Mesendoderm (in vitro differentiated cells): ENCODE results near the gene DENND4A.

Source experiments
- DNase-seq: peaks from one replicate; pipeline ENCODE4 v3.0.0; 2013
- H2AK5ac ChIP-seq: 2 replicates; pipeline ENCODE4 v1.6.1; 2013; ENCODE audit warnings: low read length, inconsistent platforms
- H2BK120ac ChIP-seq: 2 replicates; pipeline ENCODE4 v1.6.1; 2013; ENCODE audit warnings: low read depth, mild to moderate bottlenecking, low read length, moderate library complexity, mixed read lengths
- H2BK15ac ChIP-seq: replicated peaks from 2 replicates; pipeline ENCODE4 v1.6.1; 2013; ENCODE audit warnings: low read depth, mild to moderate bottlenecking, moderate library complexity
- H2BK5ac ChIP-seq: 2 replicates; pipeline ENCODE4 v1.6.1; 2013; ENCODE audit warnings: low read length, inconsistent platforms
- H3K18ac ChIP-seq: 2 replicates; pipeline ENCODE4 v1.6.1; 2013; ENCODE audit warnings: mild to moderate bottlenecking, low read length, mixed read lengths
- H3K23ac ChIP-seq: one replicate; pipeline ENCODE4 v1.6.1; 2013; ENCODE audit warnings: low read length
- H3K27ac ChIP-seq: 2 replicates; pipeline ENCODE4 v1.5.1; 2013; ENCODE audit warnings: low read depth, mild to moderate bottlenecking, inconsistent platforms, low read length, moderate library complexity
- H3K27me3 ChIP-seq: 2 replicates; pipeline ENCODE4 v1.6.1; 2013; ENCODE audit warnings: low read length, control low read depth, mild to moderate bottlenecking, inconsistent platforms; ENCODE audit not compliant: insufficient read depth, poor library complexity
- H3K36me3 ChIP-seq: 2 replicates; pipeline ENCODE4 v1.6.1; 2013; ENCODE audit warnings: low read length, inconsistent platforms; ENCODE audit not compliant: control insufficient read depth, insufficient read depth
- H3K4ac ChIP-seq: one replicate; pipeline ENCODE4 v1.6.1; 2013; ENCODE audit warnings: low read depth, mild to moderate bottlenecking, low read length, moderate library complexity
- H3K4me1 ChIP-seq: 2 replicates; pipeline ENCODE4 v1.6.1; 2013; ENCODE audit warnings: low read depth, low read length, inconsistent platforms; ENCODE audit not compliant: control insufficient read depth
- H3K4me2 ChIP-seq: 2 replicates; pipeline ENCODE4 v1.6.1; 2013; ENCODE audit warnings: low read length
- H3K4me3 ChIP-seq: 2 replicates; pipeline ENCODE4 v1.5.1; 2013; ENCODE audit warnings: mild to moderate bottlenecking, low read length
- H3K56ac ChIP-seq: one replicate; pipeline ENCODE4 v1.6.1; 2013; ENCODE audit warnings: low read length
- H3K79me1 ChIP-seq: 2 replicates; pipeline ENCODE4 v1.6.1; 2013; ENCODE audit warnings: low read length, inconsistent platforms
- H3K79me2 ChIP-seq: 2 replicates; pipeline ENCODE4 v1.6.1; 2013; ENCODE audit warnings: mild to moderate bottlenecking, low read length; ENCODE audit not compliant: control insufficient read depth, insufficient read depth
- H3K9ac ChIP-seq: 2 replicates; pipeline ENCODE4 v1.6.1; 2013; ENCODE audit warnings: low read length, inconsistent platforms
- H4K5ac ChIP-seq: one replicate; pipeline ENCODE4 v1.6.1; 2013; ENCODE audit warnings: low read length
- H4K8ac ChIP-seq: one replicate; pipeline ENCODE4 v1.6.1; 2013; ENCODE audit warnings: low read depth, mild to moderate bottlenecking, control low read depth, low read length, moderate library complexity
- WGBS: extraction: QIAGEN DNeasy Blood & Tissue Kit; methylation state at CpG from one replicate; pipeline ENCODE4 v1.1.7; 2013; ENCODE audit warnings: low lambda C conversion rate, missing lambda C conversion rate; ENCODE audit not compliant: insufficient coverage; ENCODE audit errors: extremely low coverage; 5-methylcytosine and 5-hydroxymethylcytosine counted together

DENND4A gene

GRCh38 chr15:65757256-65757655, 34.8 kb downstream of the DENND4A start:
- H3K4me3 ChIP-seq, result no peak overlapping the region
- no peak for DNase-seq
- no peak overlapping the region for H3K27ac ChIP-seq
- H3K23ac ChIP-seq, result no peak overlapping the region
- H3K9ac ChIP-seq, result no peak overlapping the region
- no peak overlapping the region for H3K4me2 ChIP-seq
- no peak overlapping the region for H3K56ac ChIP-seq
- H3K4me1 ChIP-seq, result no peaks in the 10 kb centered on the region
- H2BK5ac ChIP-seq, result no peak overlapping the region
- WGBS, result no CpG with 5 or more reads among the region's 2 CpGs
- H3K79me1 ChIP-seq, result no peaks in the 10 kb centered on the region
- H3K4ac ChIP-seq, result no peak overlapping the region
- H4K5ac ChIP-seq, result no peak overlapping the region
- H4K8ac ChIP-seq, result no peak overlapping the region
- no peaks in the 10 kb centered on the region for H3K27me3 ChIP-seq
- H2BK15ac ChIP-seq, result no peak overlapping the region
- no peaks in the 10 kb centered on the region for H3K79me2 ChIP-seq
- H2AK5ac ChIP-seq, result no peak overlapping the region
- H3K36me3 ChIP-seq, result no peaks in the 10 kb centered on the region
- no peak overlapping the region for H2BK120ac ChIP-seq
- H3K18ac ChIP-seq, result no peak overlapping the region

- H3K4me3 ChIP-seq, result no peak overlapping the region
- H3K36me3 ChIP-seq, result no peaks in the 10 kb centered on the region
- no peak overlapping the region for H2BK120ac ChIP-seq
- no peak overlapping the region for H3K4me2 ChIP-seq
- no peak overlapping the region for H3K56ac ChIP-seq
- no peak overlapping the region for H2BK15ac ChIP-seq
- no peak overlapping the region for H2AK5ac ChIP-seq
- H2BK5ac ChIP-seq, result no peak overlapping the region
- no peak overlapping the region for H3K27ac ChIP-seq
- H3K4ac ChIP-seq, result no peak overlapping the region
- no peak overlapping the region for H4K8ac ChIP-seq
- H3K23ac ChIP-seq, result no peak overlapping the region
- no peaks in the 10 kb centered on the region for H3K4me1 ChIP-seq
- no peaks in the 10 kb centered on the region for H3K79me2 ChIP-seq
- no peak for DNase-seq
- H3K9ac ChIP-seq, result no peak overlapping the region
- no CpG with 5 or more reads among the region's 7 CpGs for WGBS
- no peak overlapping the region for H3K18ac ChIP-seq
- H3K79me1 ChIP-seq, result no peaks in the 10 kb centered on the region
- no peaks in the 10 kb centered on the region for H3K27me3 ChIP-seq
- no peak overlapping the region for H4K5ac ChIP-seq
These were observed 39.9 kb downstream of the DENND4A start for GRCh38 chr15:65752151-65752700.

- Histone ChIP-seq H3K27ac (no peak overlapping the region), H3K36me3 (no peaks in the 10 kb centered on the region), H3K4me3 (no peak overlapping the region), H3K4me1 (no peaks in the 10 kb centered on the region), H3K4ac (no peak overlapping the region), H3K27me3 (no peaks in the 10 kb centered on the region), H4K8ac (no peak overlapping the region), H4K5ac (no peak overlapping the region), H3K18ac (no peak overlapping the region), H3K79me1 (no peaks in the 10 kb centered on the region), H2BK5ac (no peak overlapping the region), H3K9ac (no peak overlapping the region), H3K79me2 (no peaks in the 10 kb centered on the region), H3K4me2 (no peak overlapping the region), H2AK5ac (no peak overlapping the region), H3K23ac (no peak overlapping the region), H2BK120ac (no peak overlapping the region), H2BK15ac (no peak overlapping the region), H3K56ac (no peak overlapping the region)
- no peak for DNase-seq
- WGBS, result no CpG with 5 or more reads among the region's 2 CpGs
These were observed 40.7 kb downstream of the DENND4A start for GRCh38 chr15:65751431-65751830.

- no peak overlapping the region for H3K18ac ChIP-seq
- no peaks in the 10 kb centered on the region for H3K27me3 ChIP-seq
- H2BK5ac ChIP-seq, result no peak overlapping the region
- no peak for DNase-seq
- no peak overlapping the region for H4K5ac ChIP-seq
- H3K4ac ChIP-seq, result no peak overlapping the region
- no peaks in the 10 kb centered on the region for H3K36me3 ChIP-seq
- no peak overlapping the region for H2AK5ac ChIP-seq
- H3K79me1 ChIP-seq, result no peaks in the 10 kb centered on the region
- H3K4me2 ChIP-seq, result no peak overlapping the region
- no peak overlapping the region for H2BK15ac ChIP-seq
- no peak overlapping the region for H3K9ac ChIP-seq
- no peak overlapping the region for H2BK120ac ChIP-seq
- H3K4me3 ChIP-seq, result no peak overlapping the region
- H3K23ac ChIP-seq, result no peak overlapping the region
- no peak overlapping the region for H3K56ac ChIP-seq
- no peak overlapping the region for H4K8ac ChIP-seq
- H3K4me1 ChIP-seq, result no peaks in the 10 kb centered on the region
- H3K27ac ChIP-seq, result no peak overlapping the region
- no peaks in the 10 kb centered on the region for H3K79me2 ChIP-seq
These were observed 44.8 kb downstream of the DENND4A start for GRCh38 chr15:65747265-65747664.

- Histone ChIP-seq H3K9ac (no peak overlapping the region), H3K27me3 (no peaks in the 10 kb centered on the region), H3K56ac (no peak overlapping the region), H3K4me2 (no peak overlapping the region), H2BK15ac (no peak overlapping the region), H3K4me1 (no peaks in the 10 kb centered on the region), H3K36me3 (no peaks in the 10 kb centered on the region), H3K23ac (no peak overlapping the region), H4K5ac (no peak overlapping the region), H3K18ac (no peak overlapping the region), H3K79me2 (no peaks in the 10 kb centered on the region), H3K4ac (no peak overlapping the region), H2AK5ac (no peak overlapping the region), H4K8ac (no peak overlapping the region), H3K79me1 (no peaks in the 10 kb centered on the region), H3K4me3 (no peak overlapping the region), H2BK120ac (no peak overlapping the region), H2BK5ac (no peak overlapping the region), H3K27ac (no peak overlapping the region)
- DNase-seq, result peak; percentile 14
- no CpG with 5 or more reads among the region's 1 CpG for WGBS
These were observed 48.3 kb downstream of the DENND4A start for GRCh38 chr15:65743637-65744252.

- WGBS, result no CpG with 5 or more reads among the region's 5 CpGs
- no peaks in the 10 kb centered on the region for H3K79me2 ChIP-seq
- DNase-seq, result no peak
- no peak overlapping the region for H3K18ac ChIP-seq
- H2BK120ac ChIP-seq, result no peak overlapping the region
- H3K4ac ChIP-seq, result no peak overlapping the region
- no peaks in the 10 kb centered on the region for H3K79me1 ChIP-seq
- no peak overlapping the region for H2AK5ac ChIP-seq
- no peak overlapping the region for H2BK5ac ChIP-seq
- no peak overlapping the region for H4K5ac ChIP-seq
- no peaks in the 10 kb centered on the region for H3K36me3 ChIP-seq
- no peak overlapping the region for H3K23ac ChIP-seq
- no peak overlapping the region for H4K8ac ChIP-seq
- no peaks in the 10 kb centered on the region for H3K4me1 ChIP-seq
- H3K4me2 ChIP-seq, result no peak overlapping the region
- no peak overlapping the region for H3K4me3 ChIP-seq
- H3K27ac ChIP-seq, result no peak overlapping the region
- no peak overlapping the region for H3K56ac ChIP-seq
- H3K27me3 ChIP-seq, result no peaks in the 10 kb centered on the region
- H3K9ac ChIP-seq, result no peak overlapping the region
- H2BK15ac ChIP-seq, result no peak overlapping the region
These were observed 51.9 kb downstream of the DENND4A start for GRCh38 chr15:65740148-65740547.
